22Rv1 (cell line): ENCODE results near the gene ATP8B1.
"Not testable (repeated sequence)": the region's sequence is repeated elsewhere in the genome, so short reads cannot be mapped to it uniquely, and the experiment has no call there.

Source experiments
- H3K27ac ChIP-seq: fragments of 450-650 bp; 2 replicates; pipeline ENCODE4 v1.5.1; 2017
- CTCF ChIP-seq: fragments of 450-650 bp; IDR thresholded peaks from 2 replicates; pipeline ENCODE4 v1.5.1; 2017; ENCODE audit warnings: mild to moderate bottlenecking
- ZFX ChIP-seq: fragments of 450-650 bp; IDR thresholded peaks from 2 replicates; pipeline ENCODE4 v1.6.1; 2017; ENCODE audit warnings: antibody characterized with exemption, borderline replicate concordance

ATP8B1 gene

DNA sequence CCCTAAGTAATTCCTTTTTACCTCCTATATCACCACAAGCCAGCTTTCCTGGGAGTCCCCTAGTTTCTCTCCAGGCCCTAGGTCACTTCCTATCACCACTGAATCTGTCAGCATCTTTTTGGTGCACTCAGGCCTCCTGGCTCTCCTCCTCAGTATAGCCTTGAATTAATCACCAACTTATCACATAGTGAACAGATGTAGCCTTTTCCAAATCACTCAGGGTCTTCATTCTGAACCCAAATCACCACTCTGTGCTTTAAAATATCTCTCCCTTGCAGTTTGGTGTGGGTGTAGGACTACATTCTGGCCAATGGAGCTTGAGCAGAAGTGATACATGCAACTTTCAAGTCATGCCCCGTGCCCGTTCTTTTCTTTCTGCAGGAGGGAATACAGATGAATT lies 29.6 kb upstream of the ATP8B1 start:
- TF ChIP-seq ZFX (no peak), CTCF (no peak)
- no peak overlapping the region for H3K27ac ChIP-seq

DNA sequence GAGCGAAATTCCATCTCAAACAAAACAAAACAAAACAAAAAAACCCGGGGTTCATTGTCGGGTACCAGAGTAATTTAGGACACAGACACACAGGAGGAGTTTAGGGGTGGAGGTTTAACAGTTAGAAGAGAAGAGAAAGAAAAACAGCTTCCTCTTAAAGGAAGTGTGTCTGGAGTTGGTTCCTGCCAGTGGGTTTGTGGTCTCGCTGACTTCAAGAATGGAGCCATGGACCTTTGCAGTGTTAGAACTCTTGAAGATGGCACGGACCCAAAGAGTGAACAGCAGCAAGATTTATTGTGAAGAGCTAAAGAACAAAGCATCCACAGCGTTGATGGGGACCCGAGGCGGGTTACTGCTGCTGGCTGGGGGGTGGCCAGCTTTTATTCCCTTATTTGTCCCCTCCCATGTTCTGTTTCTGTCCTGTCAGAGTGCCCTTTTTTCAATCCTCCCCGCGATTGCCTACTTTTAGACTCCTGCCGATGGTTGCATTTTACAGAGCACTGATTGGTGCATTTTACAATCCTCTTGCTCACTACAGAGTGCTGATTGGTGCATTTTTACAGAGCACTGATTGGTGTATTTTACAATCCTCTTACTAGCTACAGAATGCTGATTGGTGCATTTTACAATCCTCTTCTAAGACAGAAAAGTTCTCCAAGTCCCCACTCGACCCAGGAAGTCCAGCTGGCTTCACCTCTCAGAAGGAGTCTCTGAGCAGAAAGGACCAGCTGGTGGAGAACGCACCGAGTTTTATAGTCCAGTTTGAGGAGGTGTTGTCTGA lies 28.7 kb upstream of the ATP8B1 start:
- H3K27ac ChIP-seq: no peak overlapping the region
- no peak for TF ChIP-seq CTCF
- TF ChIP-seq ZFX: no peak

GRCh38 chr18:57827646-57828045 lies 24.5 kb upstream of the ATP8B1 start:
- TF ChIP-seq ZFX (no peak), CTCF (no peak)
- no peak overlapping the region for H3K27ac ChIP-seq

DNA sequence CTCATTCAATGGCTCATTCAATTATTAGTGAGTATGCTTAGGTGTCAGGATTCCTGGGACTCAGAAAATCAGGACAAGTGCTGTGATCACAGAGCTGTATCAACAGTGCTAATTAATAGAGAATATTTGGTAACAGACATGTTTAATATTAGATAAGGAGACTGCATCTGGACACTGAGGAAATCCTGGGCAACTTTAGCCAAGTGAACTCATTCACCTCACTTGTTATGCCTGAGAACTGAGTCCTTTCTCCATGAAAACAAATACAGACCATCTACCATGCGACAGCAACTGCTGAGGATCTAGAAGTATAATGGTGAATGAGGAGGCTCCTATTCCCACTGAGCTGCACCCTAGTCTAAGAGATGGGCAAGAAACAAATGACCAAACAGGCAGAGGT lies 23.1 kb upstream of the ATP8B1 start:
- TF ChIP-seq CTCF: no peak
- TF ChIP-seq ZFX: no peak
- H3K27ac ChIP-seq: no peak overlapping the region

DNA sequence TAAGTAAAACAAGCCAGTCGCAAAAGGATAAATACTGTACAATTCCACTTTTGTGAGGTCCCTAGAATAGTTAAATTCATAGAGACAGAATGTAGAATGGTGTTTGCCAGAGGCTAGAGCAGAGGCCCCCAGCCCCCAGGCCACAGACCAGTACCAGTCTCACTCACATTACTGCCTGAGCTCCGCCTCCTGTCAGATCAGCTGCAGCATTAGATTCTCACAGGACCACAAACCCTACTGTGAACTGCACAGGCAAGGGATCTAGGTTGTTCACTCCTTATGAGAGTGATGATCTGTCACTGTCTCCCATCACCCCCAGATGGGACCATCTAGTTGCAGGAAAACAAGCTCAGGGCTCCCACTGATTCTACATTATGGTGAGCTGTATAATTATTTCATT lies 17.5 kb upstream of the ATP8B1 start:
- H3K27ac ChIP-seq: not testable (repeated sequence)

- no peak overlapping the region for H3K27ac ChIP-seq
- no peak for TF ChIP-seq ZFX
- no peak for TF ChIP-seq CTCF
Measured at GRCh38 chr18:57819671-57820460, 16.8 kb upstream of the ATP8B1 start.

DNA sequence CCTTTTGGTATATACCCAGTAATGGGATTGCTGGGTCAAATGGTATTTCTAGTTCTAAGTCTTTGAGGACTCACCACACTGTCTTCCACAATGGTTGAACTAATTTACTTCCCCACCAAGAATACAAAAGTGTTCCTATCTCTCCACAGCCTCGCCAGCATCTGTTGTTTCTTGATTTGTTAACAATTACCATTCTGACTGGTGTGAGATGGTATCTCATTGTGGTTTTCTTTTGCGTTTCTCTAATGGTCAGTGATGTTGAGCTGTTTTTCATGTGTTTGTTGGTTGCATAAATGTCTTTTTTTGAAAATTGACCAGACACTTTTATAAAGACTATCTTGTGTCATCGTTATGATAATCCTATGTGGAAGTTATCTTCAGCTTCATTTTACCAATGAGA lies 16.0 kb upstream of the ATP8B1 start:
- no peak overlapping the region for H3K27ac ChIP-seq
- no peak for TF ChIP-seq CTCF
- no peak for TF ChIP-seq ZFX
